GM12878 (cell line): Measurements from ENCODE around the gene PODN. TPM values are rescaled to one million over a fixed set of nuclear protein-coding genes. Genes with fewer than 3 reads are reported as not detected.

ENCODE experiments used
- ATAC-seq: fragments of 200-7000 bp; cut with Tn5 transposase; 3 replicates; pipeline ENCODE4 v1.9.1; 2020; ENCODE audit warnings: mild to moderate bottlenecking, moderate library complexity
- BruUV-seq: library from RNA; stranded (reverse); fragments of 400-500 nt; replicated peaks from 2 replicates; lab custom pipeline; 2021; lab: Mats Ljungman, UMichigan
- CTCF ChIA-PET: fragments of 300-600 bp; sonication (Branson Sonifier 250); formaldehyde crosslinking; extraction: SDS; loops from one replicate; lab custom pipeline; 2021; ENCODE audit warnings: inconsistent platforms; lab: Yijun Ruan, JAX
- POLR2A ChIA-PET: fragments of 350-600 bp; formaldehyde crosslinking; extraction: SDS; loops from one replicate; lab custom pipeline; 2021; ENCODE audit warnings: inconsistent platforms; lab: Charles Lee
- RAD21 ChIA-PET: fragments of 300-600 bp; sonication (Branson Sonifier 250); formaldehyde crosslinking; loops from one replicate; lab custom pipeline; 2023; ENCODE audit warnings: antibody characterized with exemption; ENCODE audit not compliant: unreplicated experiment; lab: Charles Lee
- SMC1A ChIA-PET: fragments of 300-600 bp; sonication (Branson Sonifier 250); formaldehyde crosslinking; loops from one replicate; lab custom pipeline; 2023; ENCODE audit not compliant: unreplicated experiment, uncharacterized antibody; lab: Charles Lee
- DNase-seq: peaks from one replicate; pipeline ENCODE4 v3.0.0-alpha.2; 2011; ENCODE audit warnings: low read depth, low spot score
- FAIRE-seq: peaks from 3 replicates; lab custom pipeline; 2011; peaks lifted over from hg19 to GRCh38; lab: Jason Lieb, UNC
- H2AFZ ChIP-seq: 2 replicates; pipeline ENCODE4 v1.6.0; 2011; ENCODE audit warnings: low read depth, low read length, control low read depth; ENCODE audit not compliant: control insufficient read depth
- H3K27ac ChIP-seq: 2 replicates; pipeline ENCODE4 v1.5.1; 2011; ENCODE audit warnings: control low read depth; ENCODE audit not compliant: control insufficient read depth, insufficient read depth
- H3K27me3 ChIP-seq, 2 experiments: replicated peaks in 1 of 2; 2 replicates each; pipeline versions ENCODE4 v1.6.0 to v1.6.1; 2011; ENCODE audit warnings: low read length in 1 of 2; ENCODE audit not compliant: control insufficient read depth in 2 of 2, insufficient read depth in 2 of 2
- H3K36me3 ChIP-seq, 2 experiments: 2 replicates each; pipeline ENCODE4 v1.5.1; 2011; ENCODE audit warnings: low read length in 1 of 2; ENCODE audit not compliant: control insufficient read depth in 2 of 2, insufficient read depth in 2 of 2
- H3K4me1 ChIP-seq: 2 replicates; pipeline ENCODE4 v1.6.1; 2011; ENCODE audit warnings: mild to moderate bottlenecking, low read length, moderate library complexity, mixed read lengths; ENCODE audit not compliant: control insufficient read depth, insufficient read depth
- H3K4me2 ChIP-seq: 2 replicates; pipeline ENCODE4 v1.6.0; 2011; ENCODE audit warnings: control low read depth; ENCODE audit not compliant: control insufficient read depth, insufficient read depth
- H3K4me3 ChIP-seq: fragments of 200-600 bp; sonication (generic); 2 replicates; pipeline ENCODE4 v1.5.1; 2016
- H3K79me2 ChIP-seq: 2 replicates; pipeline ENCODE4 v1.6.0; 2011; ENCODE audit warnings: low read length; ENCODE audit not compliant: control insufficient read depth, insufficient read depth
- H3K9ac ChIP-seq: 2 replicates; pipeline ENCODE4 v1.8.0; 2011; ENCODE audit warnings: low read length, control low read depth, mixed read lengths; ENCODE audit not compliant: control insufficient read depth, insufficient read depth
- H3K9me3 ChIP-seq: replicated peaks from 3 replicates; pipeline ENCODE4 v1.5.1; 2011; ENCODE audit warnings: mild to moderate bottlenecking, low read length; ENCODE audit not compliant: control insufficient read depth, insufficient read depth
- H4K20me1 ChIP-seq: 2 replicates; pipeline ENCODE4 v1.6.0; 2011; ENCODE audit not compliant: control insufficient read depth, insufficient read depth
- BCL11A ChIP-seq: IDR thresholded peaks from 2 replicates; pipeline ENCODE4 v1.6.1; 2011; ENCODE audit warnings: low read depth, low read length
- LARP7 ChIP-seq: fragments of 450-650 bp; IDR thresholded peaks from 2 replicates; pipeline ENCODE4 v1.6.1; 2017; ENCODE audit warnings: mild to moderate bottlenecking
- MYB ChIP-seq: fragments of 150-350 bp; IDR thresholded peaks from 2 replicates; pipeline ENCODE4 v1.6.1; 2014; ENCODE audit warnings: mild to moderate bottlenecking, low read depth, low read length, borderline replicate concordance
- NFYA ChIP-seq: IDR thresholded peaks from 2 replicates; pipeline ENCODE4 v1.6.1; 2011; ENCODE audit warnings: low read depth, mild to moderate bottlenecking, low read length, improper control_type of control experiment, borderline replicate concordance
- POLR2AphosphoS2 ChIP-seq: IDR thresholded peaks from 2 replicates; pipeline ENCODE4 v1.6.1; 2011; ENCODE audit warnings: low read depth, mild to moderate bottlenecking, low read length, improper control_type of control experiment, moderate library complexity
- SIN3A ChIP-seq: IDR thresholded peaks from 2 replicates; pipeline ENCODE4 v1.6.1; 2012; ENCODE audit warnings: low read depth, low read length, improper control_type of control experiment
- ZNF207 ChIP-seq: fragments of 450-650 bp; IDR thresholded peaks from 2 replicates; pipeline ENCODE4 v1.6.1; 2014; ENCODE audit warnings: antibody characterized with exemption, mild to moderate bottlenecking, borderline replicate concordance
- WGBS: methylation state at CpG from one replicate; pipeline ENCODE4 v1.1.6; 2016; ENCODE audit warnings: low lambda C conversion rate; ENCODE audit not compliant: insufficient replicate concordance, insufficient coverage; ENCODE audit errors: missing lambda C conversion rate; 5-methylcytosine and 5-hydroxymethylcytosine counted together
- in situ Hi-C: fragments of 300-500 bp; cut with MboI; formaldehyde crosslinking; loops from 9 replicates; pipeline ENCODE4 v1.14.3; 2018; ENCODE audit warnings: mixed read lengths
- intact Hi-C: fragments of 100-400 bp; cut with micrococcal nuclease; formaldehyde crosslinking; loops from one replicate; pipeline ENCODE4 v1.14.2; 2022; ENCODE audit not compliant: unreplicated experiment
- polyA plus RNA-seq, 11 experiments: library from polyadenylated mRNA; depleted of rRNA in 4 of 11; unstranded in 6 of 11; stranded (reverse) in 5 of 11; fragments of >200 nt; fragmentation: Nextera tagmentation in 4 of 11; fragmentation: Illumina TruSeq in 1 of 11; extraction: Ambion mirVana in 4 of 11; extraction: Trizol in 1 of 11; gene quantifications; 1 replicate in 1 of 11; 2 replicates in 10 of 11; pipeline versions ENCODE4 v1.2.1 to v1.2.3, GENCODE V29; 2011 to 2016; ENCODE audit warnings: inconsistent platforms in 2 of 11, missing spikeins in 2 of 11, low read depth in 1 of 11
- total RNA-seq, 4 experiments: library from RNA; depleted of rRNA in 3 of 4; stranded (reverse); fragments of >200 nt in 3 of 4; fragmentation: Illumina TruSeq in 1 of 4; extraction: Trizol in 1 of 4; gene quantifications; 2 replicates each; pipeline versions ENCODE4 v1.2.1 to v1.2.3, GENCODE V29; 2013 to 2021
- TF ChIP-seq, protein P1 (sequence below): IDR thresholded peaks from 2 replicates; pipeline ENCODE4 v1.6.1; 2011; ENCODE audit warnings: low read depth, low read length, improper control_type of control experiment, borderline replicate concordance
- TF ChIP-seq, protein P2 (sequence below): fragments of 450-650 bp; IDR thresholded peaks from 2 replicates; pipeline ENCODE4 v1.6.1; 2017; ENCODE audit warnings: mild to moderate bottlenecking, moderate library complexity
- TF ChIP-seq, protein P3 (sequence below): fragments of 450-650 bp; IDR thresholded peaks from 2 replicates; pipeline ENCODE4 v1.6.1; 2016; ENCODE audit warnings: mild to moderate bottlenecking, moderate library complexity, borderline replicate concordance
- TF ChIP-seq, protein P4 (sequence below): fragments of 450-650 bp; IDR thresholded peaks from 2 replicates; pipeline ENCODE4 v1.6.1; 2018; ENCODE audit warnings: borderline replicate concordance, mild to moderate bottlenecking; ENCODE audit not compliant: partially characterized antibody

The PODN gene
- total and polyA plus RNA-seq, 10 of the 15 experiments (the other 5 are each of a cell fraction or from before 2014, with no cell fraction given), result 0.10 TPM; not detected in 9

DNA sequence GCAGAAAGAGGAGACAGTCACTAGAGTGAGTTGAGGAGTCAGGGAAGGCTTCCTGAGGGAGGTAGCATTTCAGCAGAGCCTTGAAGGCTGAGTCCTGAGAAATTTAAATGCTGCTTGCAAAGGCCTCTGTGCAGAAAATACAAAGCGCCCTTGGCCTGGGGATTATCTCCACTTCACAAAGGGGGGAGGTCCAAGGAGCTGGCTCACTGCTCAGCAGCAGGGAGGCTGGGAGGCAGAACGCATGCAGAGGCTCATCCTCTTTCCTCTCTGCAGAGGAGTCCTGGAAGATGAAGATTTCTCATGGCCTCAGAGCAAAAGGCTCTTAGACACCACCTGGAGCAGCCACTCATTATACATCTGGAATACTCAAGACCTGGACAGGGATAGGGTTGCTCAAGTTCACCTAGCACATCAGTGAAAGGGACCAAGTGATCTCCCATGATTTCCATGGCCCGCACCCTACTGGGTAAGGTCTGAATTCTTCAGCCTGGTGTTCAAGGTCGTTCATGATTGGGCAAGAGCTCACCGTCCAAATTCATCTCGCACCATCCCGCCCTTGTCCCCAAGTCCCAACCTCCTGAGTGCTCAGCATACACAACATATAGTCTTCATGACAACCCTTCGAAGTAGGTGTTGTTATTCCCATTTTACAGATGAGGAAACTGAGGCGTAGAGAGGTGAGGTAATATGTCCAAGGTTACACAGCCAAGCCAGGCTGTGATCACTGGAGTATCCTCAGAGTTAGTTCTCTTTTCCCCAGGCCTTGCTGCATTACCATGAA lies 71.4 kb downstream of the PODN start:
- ChIA-PET CTCF (no interaction called here), POLR2A (no interaction called here), RAD21 (no interaction called here), SMC1A (no interaction called here)
- DNase-seq, result no peak
- WGBS, result 20% methylated on average over 9 of the region's 9 CpGs
- Histone ChIP-seq H3K79me2 (no peaks in the 10 kb centered on the region), H4K20me1 (no peaks in the 10 kb centered on the region), H2AFZ (no peak overlapping the region), H3K9ac (no peak overlapping the region), H3K27me3 (no peaks in the 10 kb centered on the region; a peak in 1 of 4 replicates), H3K4me1 (no peaks in the 10 kb centered on the region), H3K4me3 (no peak overlapping the region), H3K27ac (no peak overlapping the region), H3K4me2 (no peak overlapping the region), H3K36me3 (no peaks in the 10 kb centered on the region), H3K9me3 (no peaks in the 10 kb centered on the region; the same call in 2 of the 3 replicates)
- no TSS peak for BruUV-seq
- intact Hi-C loops (no loop called here), in situ Hi-C loops (no loop called here)
- ATAC-seq, result no peak
- FAIRE-seq, result no peak
- TF ChIP-seq LARP7, result no peak
- TF ChIP-seq, protein P1, sequence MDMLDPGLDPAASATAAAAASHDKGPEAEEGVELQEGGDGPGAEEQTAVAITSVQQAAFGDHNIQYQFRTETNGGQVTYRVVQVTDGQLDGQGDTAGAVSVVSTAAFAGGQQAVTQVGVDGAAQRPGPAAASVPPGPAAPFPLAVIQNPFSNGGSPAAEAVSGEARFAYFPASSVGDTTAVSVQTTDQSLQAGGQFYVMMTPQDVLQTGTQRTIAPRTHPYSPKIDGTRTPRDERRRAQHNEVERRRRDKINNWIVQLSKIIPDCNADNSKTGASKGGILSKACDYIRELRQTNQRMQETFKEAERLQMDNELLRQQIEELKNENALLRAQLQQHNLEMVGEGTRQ, result no peak
- TF ChIP-seq, protein P2, sequence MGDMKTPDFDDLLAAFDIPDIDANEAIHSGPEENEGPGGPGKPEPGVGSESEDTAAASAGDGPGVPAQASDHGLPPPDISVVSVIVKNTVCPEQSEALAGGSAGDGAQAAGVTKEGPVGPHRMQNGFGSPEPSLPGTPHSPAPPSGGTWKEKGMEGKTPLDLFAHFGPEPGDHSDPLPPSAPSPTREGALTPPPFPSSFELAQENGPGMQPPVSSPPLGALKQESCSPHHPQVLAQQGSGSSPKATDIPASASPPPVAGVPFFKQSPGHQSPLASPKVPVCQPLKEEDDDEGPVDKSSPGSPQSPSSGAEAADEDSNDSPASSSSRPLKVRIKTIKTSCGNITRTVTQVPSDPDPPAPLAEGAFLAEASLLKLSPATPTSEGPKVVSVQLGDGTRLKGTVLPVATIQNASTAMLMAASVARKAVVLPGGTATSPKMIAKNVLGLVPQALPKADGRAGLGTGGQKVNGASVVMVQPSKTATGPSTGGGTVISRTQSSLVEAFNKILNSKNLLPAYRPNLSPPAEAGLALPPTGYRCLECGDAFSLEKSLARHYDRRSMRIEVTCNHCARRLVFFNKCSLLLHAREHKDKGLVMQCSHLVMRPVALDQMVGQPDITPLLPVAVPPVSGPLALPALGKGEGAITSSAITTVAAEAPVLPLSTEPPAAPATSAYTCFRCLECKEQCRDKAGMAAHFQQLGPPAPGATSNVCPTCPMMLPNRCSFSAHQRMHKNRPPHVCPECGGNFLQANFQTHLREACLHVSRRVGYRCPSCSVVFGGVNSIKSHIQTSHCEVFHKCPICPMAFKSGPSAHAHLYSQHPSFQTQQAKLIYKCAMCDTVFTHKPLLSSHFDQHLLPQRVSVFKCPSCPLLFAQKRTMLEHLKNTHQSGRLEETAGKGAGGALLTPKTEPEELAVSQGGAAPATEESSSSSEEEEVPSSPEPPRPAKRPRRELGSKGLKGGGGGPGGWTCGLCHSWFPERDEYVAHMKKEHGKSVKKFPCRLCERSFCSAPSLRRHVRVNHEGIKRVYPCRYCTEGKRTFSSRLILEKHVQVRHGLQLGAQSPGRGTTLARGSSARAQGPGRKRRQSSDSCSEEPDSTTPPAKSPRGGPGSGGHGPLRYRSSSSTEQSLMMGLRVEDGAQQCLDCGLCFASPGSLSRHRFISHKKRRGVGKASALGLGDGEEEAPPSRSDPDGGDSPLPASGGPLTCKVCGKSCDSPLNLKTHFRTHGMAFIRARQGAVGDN, result no peak
- TF ChIP-seq POLR2AphosphoS2, result no peak
- TF ChIP-seq, protein P3, sequence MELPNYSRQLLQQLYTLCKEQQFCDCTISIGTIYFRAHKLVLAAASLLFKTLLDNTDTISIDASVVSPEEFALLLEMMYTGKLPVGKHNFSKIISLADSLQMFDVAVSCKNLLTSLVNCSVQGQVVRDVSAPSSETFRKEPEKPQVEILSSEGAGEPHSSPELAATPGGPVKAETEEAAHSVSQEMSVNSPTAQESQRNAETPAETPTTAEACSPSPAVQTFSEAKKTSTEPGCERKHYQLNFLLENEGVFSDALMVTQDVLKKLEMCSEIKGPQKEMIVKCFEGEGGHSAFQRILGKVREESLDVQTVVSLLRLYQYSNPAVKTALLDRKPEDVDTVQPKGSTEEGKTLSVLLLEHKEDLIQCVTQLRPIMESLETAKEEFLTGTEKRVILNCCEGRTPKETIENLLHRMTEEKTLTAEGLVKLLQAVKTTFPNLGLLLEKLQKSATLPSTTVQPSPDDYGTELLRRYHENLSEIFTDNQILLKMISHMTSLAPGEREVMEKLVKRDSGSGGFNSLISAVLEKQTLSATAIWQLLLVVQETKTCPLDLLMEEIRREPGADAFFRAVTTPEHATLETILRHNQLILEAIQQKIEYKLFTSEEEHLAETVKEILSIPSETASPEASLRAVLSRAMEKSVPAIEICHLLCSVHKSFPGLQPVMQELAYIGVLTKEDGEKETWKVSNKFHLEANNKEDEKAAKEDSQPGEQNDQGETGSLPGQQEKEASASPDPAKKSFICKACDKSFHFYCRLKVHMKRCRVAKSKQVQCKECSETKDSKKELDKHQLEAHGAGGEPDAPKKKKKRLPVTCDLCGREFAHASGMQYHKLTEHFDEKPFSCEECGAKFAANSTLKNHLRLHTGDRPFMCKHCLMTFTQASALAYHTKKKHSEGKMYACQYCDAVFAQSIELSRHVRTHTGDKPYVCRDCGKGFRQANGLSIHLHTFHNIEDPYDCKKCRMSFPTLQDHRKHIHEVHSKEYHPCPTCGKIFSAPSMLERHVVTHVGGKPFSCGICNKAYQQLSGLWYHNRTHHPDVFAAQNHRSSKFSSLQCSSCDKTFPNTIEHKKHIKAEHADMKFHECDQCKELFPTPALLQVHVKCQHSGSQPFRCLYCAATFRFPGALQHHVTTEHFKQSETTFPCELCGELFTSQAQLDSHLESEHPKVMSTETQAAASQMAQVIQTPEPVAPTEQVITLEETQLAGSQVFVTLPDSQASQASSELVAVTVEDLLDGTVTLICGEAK, result no peak
- TF ChIP-seq, protein P4, sequence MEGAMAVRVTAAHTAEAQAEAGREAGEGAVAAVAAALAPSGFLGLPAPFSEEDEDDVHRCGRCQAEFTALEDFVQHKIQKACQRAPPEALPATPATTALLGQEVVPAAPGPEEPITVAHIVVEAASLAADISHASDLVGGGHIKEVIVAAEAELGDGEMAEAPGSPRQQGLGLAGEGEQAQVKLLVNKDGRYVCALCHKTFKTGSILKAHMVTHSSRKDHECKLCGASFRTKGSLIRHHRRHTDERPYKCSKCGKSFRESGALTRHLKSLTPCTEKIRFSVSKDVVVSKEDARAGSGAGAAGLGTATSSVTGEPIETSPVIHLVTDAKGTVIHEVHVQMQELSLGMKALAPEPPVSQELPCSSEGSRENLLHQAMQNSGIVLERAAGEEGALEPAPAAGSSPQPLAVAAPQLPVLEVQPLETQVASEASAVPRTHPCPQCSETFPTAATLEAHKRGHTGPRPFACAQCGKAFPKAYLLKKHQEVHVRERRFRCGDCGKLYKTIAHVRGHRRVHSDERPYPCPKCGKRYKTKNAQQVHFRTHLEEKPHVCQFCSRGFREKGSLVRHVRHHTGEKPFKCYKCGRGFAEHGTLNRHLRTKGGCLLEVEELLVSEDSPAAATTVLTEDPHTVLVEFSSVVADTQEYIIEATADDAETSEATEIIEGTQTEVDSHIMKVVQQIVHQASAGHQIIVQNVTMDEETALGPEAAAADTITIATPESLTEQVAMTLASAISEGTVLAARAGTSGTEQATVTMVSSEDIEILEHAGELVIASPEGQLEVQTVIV, result no peak
- TF ChIP-seq SIN3A, result no peak
- no peak for TF ChIP-seq MYB
- no peak for TF ChIP-seq NFYA
- TF ChIP-seq ZNF207, result no peak
- TF ChIP-seq BCL11A, result no peak
